Non-pigmented ciliary epithelial cell (primary cell): ENCODE data around the gene PAPPA.
A peak's percentile ranks its signal among the peaks of the same experiment; 100 is the strongest.

Source experiments
- DNase-seq: peaks from one replicate; pipeline ENCODE4 v3.0.0-alpha.2; 2010; ENCODE audit warnings: low read depth

Gene PAPPA

GRCh38 chr9:116181853-116182610 is 28.4 kb downstream of the PAPPA start:
- no peak for DNase-seq

GRCh38 chr9:116182876-116183275 is 29.3 kb downstream of the PAPPA start:
- no peak for DNase-seq

- no peak for DNase-seq
Measured at GRCh38 chr9:116187570-116188170, 34.1 kb downstream of the PAPPA start.

GRCh38 chr9:116189683-116190082 is 36.1 kb downstream of the PAPPA start:
- DNase-seq, result no peak

GRCh38 chr9:116190637-116191396 is 37.2 kb downstream of the PAPPA start:
- peak; percentile 71 for DNase-seq

GRCh38 chr9:116191576-116192415 is 38.2 kb downstream of the PAPPA start:
- no peak for DNase-seq

GRCh38 chr9:116193636-116194035 is 40.0 kb downstream of the PAPPA start:
- DNase-seq, result peak; percentile 47

GRCh38 chr9:116196806-116197205 is 43.2 kb downstream of the PAPPA start:
- no peak for DNase-seq

- no peak for DNase-seq
Measured at GRCh38 chr9:116198344-116198743, 44.8 kb downstream of the PAPPA start.

GRCh38 chr9:116202219-116202912 is 48.8 kb downstream of the PAPPA start:
- DNase-seq, result no peak

- no peak for DNase-seq
Measured at GRCh38 chr9:116204252-116204882, 50.8 kb downstream of the PAPPA start.

- DNase-seq, result no peak
Measured at GRCh38 chr9:116207371-116208111, 54.0 kb downstream of the PAPPA start.

- DNase-seq, result no peak
Measured at GRCh38 chr9:116208417-116209232, 55.0 kb downstream of the PAPPA start.

- no peak for DNase-seq
Measured at GRCh38 chr9:116209414-116210116, 56.0 kb downstream of the PAPPA start.

- no peak for DNase-seq
Measured at GRCh38 chr9:116212986-116213692, 59.5 kb downstream of the PAPPA start.

- DNase-seq, result no peak
Measured at GRCh38 chr9:116213693-116214047, 60.1 kb downstream of the PAPPA start.

- no peak for DNase-seq
Measured at GRCh38 chr9:116218399-116218798, 64.8 kb downstream of the PAPPA start.

GRCh38 chr9:116219686-116220085 is 66.1 kb downstream of the PAPPA start:
- no peak for DNase-seq
